Smooth muscle cell (in vitro differentiated cells): ENCODE results near the gene NAP1L3. TPM values are rescaled to one million over a fixed set of nuclear protein-coding genes. Genes with fewer than 3 reads are reported as not detected.

Experiments
- DNase-seq: peaks from one replicate; lab custom pipeline; 2025; ENCODE audit not compliant: unreplicated experiment; lab: John Stamatoyannopoulos, UW
- H2AFZ ChIP-seq: fragments of 200-600 bp; sonication (generic); 2 replicates; pipeline ENCODE4 v1.6.0; 2016; ENCODE audit warnings: antibody characterized with exemption, low read depth, mild to moderate bottlenecking
- H3F3A ChIP-seq: fragments of 200-600 bp; sonication (generic); 2 replicates; pipeline ENCODE4 v1.6.0; 2017; ENCODE audit warnings: antibody characterized with exemption, low read depth
- H3K27ac ChIP-seq: fragments of 200-600 bp; sonication (generic); 2 replicates; pipeline ENCODE4 v1.5.1; 2016; ENCODE audit warnings: low read depth, mild to moderate bottlenecking
- H3K27me3 ChIP-seq: fragments of 200-600 bp; sonication (generic); 2 replicates; pipeline ENCODE4 v1.6.1; 2016; ENCODE audit warnings: low read depth, mild to moderate bottlenecking
- H3K36me3 ChIP-seq: fragments of 200-600 bp; sonication (generic); 2 replicates; pipeline ENCODE4 v1.5.1; 2016; ENCODE audit warnings: low read depth
- H3K4me1 ChIP-seq: fragments of 200-600 bp; sonication (generic); 2 replicates; pipeline ENCODE4 v1.5.1; 2016; ENCODE audit warnings: low read depth
- H3K4me2 ChIP-seq: fragments of 200-600 bp; sonication (generic); 2 replicates; pipeline ENCODE4 v1.6.0; 2016; ENCODE audit warnings: mild to moderate bottlenecking
- H3K4me3 ChIP-seq: fragments of 200-600 bp; sonication (generic); 2 replicates; pipeline ENCODE4 v1.5.1; 2016; ENCODE audit warnings: mild to moderate bottlenecking
- H3K79me2 ChIP-seq: fragments of 200-600 bp; sonication (generic); 2 replicates; pipeline ENCODE4 v1.6.0; 2016; ENCODE audit warnings: low read depth, mild to moderate bottlenecking
- H3K9ac ChIP-seq: fragments of 200-600 bp; sonication (generic); 2 replicates; pipeline ENCODE4 v1.6.0; 2016; ENCODE audit warnings: low read depth
- H3K9me3 ChIP-seq: fragments of 200-600 bp; sonication (generic); replicated peaks from 2 replicates; pipeline ENCODE4 v1.5.1; 2016; ENCODE audit warnings: low read depth
- H4K20me1 ChIP-seq: fragments of 200-600 bp; sonication (generic); 2 replicates; pipeline ENCODE4 v1.6.0; 2016; ENCODE audit warnings: low read depth
- WGBS: methylation state at CpG from one replicate; pipeline ENCODE4 v1.1.7; 2016; ENCODE audit warnings: low lambda C conversion rate; 5-methylcytosine and 5-hydroxymethylcytosine counted together
- polyA plus RNA-seq: library from polyadenylated mRNA; unstranded; fragments of >200 nt; fragmentation: Nextera tagmentation; extraction: Ambion mirVana; gene quantifications from 2 replicates; pipeline ENCODE4 v1.2.1, GENCODE V29; 2016
- total RNA-seq: library from RNA; depleted of rRNA; stranded (reverse); fragments of >200 nt; gene quantifications from 2 replicates; pipeline ENCODE4 v1.2.3, GENCODE V29; 2014
- TF ChIP-seq, protein P1 (sequence below): fragments of 200-600 bp; sonication (generic); IDR thresholded peaks from 2 replicates; pipeline ENCODE4 v1.5.1; 2017; ENCODE audit warnings: borderline replicate concordance, mild to moderate bottlenecking, antibody characterized with exemption; ENCODE audit not compliant: insufficient read depth, poor library complexity, severe bottlenecking

Gene NAP1L3
- total and polyA plus RNA-seq, 2 experiments from 2014 or later, result 28.4 to 33.5 TPM

DNA sequence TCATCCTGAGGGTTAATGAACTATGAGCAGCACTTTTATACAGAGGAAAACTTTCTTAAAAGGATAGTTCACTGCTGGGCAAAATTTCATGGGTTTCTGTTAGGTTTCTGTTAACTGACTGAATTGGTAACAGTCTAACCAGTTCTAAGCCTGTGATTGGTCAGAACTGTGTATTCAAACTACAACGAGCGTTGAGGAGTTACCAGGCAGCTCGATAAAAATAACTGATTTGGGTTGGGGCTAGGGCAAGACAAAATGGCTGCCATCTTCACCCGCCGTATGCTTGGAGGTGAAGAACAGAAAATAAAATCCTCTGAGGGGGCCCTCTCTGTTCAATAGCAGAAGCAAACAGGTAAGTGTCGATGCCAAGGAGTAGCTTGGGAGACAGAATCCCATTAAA, 22.6 kb upstream of the NAP1L3 start:
- H4K20me1 ChIP-seq, result no peaks in the 10 kb centered on the region
- no peak overlapping the region for H3K9ac ChIP-seq
- TF ChIP-seq, protein P1, sequence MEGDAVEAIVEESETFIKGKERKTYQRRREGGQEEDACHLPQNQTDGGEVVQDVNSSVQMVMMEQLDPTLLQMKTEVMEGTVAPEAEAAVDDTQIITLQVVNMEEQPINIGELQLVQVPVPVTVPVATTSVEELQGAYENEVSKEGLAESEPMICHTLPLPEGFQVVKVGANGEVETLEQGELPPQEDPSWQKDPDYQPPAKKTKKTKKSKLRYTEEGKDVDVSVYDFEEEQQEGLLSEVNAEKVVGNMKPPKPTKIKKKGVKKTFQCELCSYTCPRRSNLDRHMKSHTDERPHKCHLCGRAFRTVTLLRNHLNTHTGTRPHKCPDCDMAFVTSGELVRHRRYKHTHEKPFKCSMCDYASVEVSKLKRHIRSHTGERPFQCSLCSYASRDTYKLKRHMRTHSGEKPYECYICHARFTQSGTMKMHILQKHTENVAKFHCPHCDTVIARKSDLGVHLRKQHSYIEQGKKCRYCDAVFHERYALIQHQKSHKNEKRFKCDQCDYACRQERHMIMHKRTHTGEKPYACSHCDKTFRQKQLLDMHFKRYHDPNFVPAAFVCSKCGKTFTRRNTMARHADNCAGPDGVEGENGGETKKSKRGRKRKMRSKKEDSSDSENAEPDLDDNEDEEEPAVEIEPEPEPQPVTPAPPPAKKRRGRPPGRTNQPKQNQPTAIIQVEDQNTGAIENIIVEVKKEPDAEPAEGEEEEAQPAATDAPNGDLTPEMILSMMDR, result no peak
- no peak for DNase-seq
- H3K4me1 ChIP-seq, result no peaks in the 10 kb centered on the region
- H2AFZ ChIP-seq, result no peak overlapping the region
- H3K9me3 ChIP-seq, result no peaks in the 10 kb centered on the region
- no peaks in the 10 kb centered on the region for H3K79me2 ChIP-seq
- H3K4me3 ChIP-seq, result no peak overlapping the region
- no peak overlapping the region for H3K4me2 ChIP-seq
- WGBS, result 95% methylated on average over 6 of the region's 6 CpGs
- no peak overlapping the region for H3K27ac ChIP-seq
- no peaks in the 10 kb centered on the region for H3K27me3 ChIP-seq
- no peaks in the 10 kb centered on the region for H3K36me3 ChIP-seq
- no peaks in the 10 kb centered on the region for H3F3A ChIP-seq

DNA sequence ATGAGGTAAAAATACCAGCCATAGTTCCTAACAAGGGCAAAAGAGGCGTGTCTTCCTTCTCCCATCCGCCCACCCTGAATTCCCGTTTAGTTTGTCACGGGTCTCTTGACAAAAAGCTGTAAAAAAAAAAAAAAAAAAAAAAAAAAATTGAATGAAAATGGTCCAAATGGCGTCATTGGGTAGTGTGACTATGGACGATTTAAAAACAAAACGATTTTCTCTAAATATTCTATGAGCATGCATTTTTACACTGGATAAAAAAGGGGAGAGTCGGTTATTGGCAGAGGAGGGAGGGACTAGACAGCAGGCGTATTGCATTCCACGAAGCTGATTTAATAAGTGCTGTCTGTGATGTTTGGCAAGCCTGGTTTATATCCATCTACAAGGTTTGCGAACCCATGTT, 492 bp upstream of the NAP1L3 start, which contains the start of gene FAM133A:
Gene FAM133A (plus strand): TSS at position 338 of the 403 bp plus-strand sequence. CDS start 35,214 bp downstream, outside the sequence.
- H3K36me3 ChIP-seq, result no peaks in the 10 kb centered on the region
- TF ChIP-seq, protein P1, result no peak
- H3K4me3 ChIP-seq, result peak within 1 kb of the TSS; percentile 65
- 2% methylated on average over 11 of the region's 11 CpGs for WGBS
- peak within 1 kb of the TSS; percentile 73 for H2AFZ ChIP-seq
- no peak for DNase-seq
- H3K27ac ChIP-seq, result peak within 1 kb of the TSS; percentile 94
- no peaks in the 10 kb centered on the region for H4K20me1 ChIP-seq
- H3K27me3 ChIP-seq, result no peaks in the 10 kb centered on the region
- H3K4me1 ChIP-seq, result peaks cover 20% of the 10 kb centered on the region
- H3F3A ChIP-seq, result peaks cover 9% of the 10 kb centered on the region
- H3K9me3 ChIP-seq, result no peaks in the 10 kb centered on the region
- H3K4me2 ChIP-seq, result peak within 1 kb of the TSS; percentile 84
- H3K9ac ChIP-seq, result peak within 1 kb of the TSS; percentile 85
- peaks cover 10% of the 10 kb centered on the region for H3K79me2 ChIP-seq

- no peak overlapping the region for H2AFZ ChIP-seq
- no peaks in the 10 kb centered on the region for H3K9me3 ChIP-seq
- no peak for DNase-seq
- no peak overlapping the region for H3K4me2 ChIP-seq
- H3K27ac ChIP-seq, result no peak overlapping the region
- H3K79me2 ChIP-seq, result no peaks in the 10 kb centered on the region
- H3K27me3 ChIP-seq, result no peaks in the 10 kb centered on the region
- TF ChIP-seq, protein P1, result no peak
- H3F3A ChIP-seq, result no peaks in the 10 kb centered on the region
- H3K4me3 ChIP-seq, result no peak overlapping the region
- no peaks in the 10 kb centered on the region for H3K4me1 ChIP-seq
- no peaks in the 10 kb centered on the region for H4K20me1 ChIP-seq
- H3K9ac ChIP-seq, result no peak overlapping the region
- 92% methylated on average over 7 of the region's 7 CpGs for WGBS
- H3K36me3 ChIP-seq, result no peaks in the 10 kb centered on the region
Observed at GRCh38 chrX:93660575-93660974, 12.8 kb downstream of the NAP1L3 start.

DNA sequence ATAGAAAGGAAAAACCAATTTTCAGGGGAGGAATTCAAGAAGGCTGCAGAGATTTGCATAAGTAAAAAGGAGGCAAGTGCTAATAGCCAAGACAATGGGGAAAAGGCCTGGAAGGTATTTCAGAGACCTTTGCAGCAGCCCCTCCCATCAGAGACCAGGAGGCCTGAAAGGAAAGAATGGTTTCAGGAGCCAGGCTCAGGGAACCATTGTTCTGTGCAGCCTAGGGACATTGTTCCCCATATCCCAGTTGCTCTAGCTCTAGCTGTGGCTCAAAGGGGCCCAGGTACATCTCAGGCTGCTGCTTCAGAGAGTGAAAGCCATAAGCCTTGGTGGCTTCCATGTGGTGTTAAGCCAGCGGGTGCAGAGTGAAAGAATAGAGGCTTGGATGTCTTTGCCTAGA, 24.0 kb downstream of the NAP1L3 start:
- Histone ChIP-seq H3K79me2 (no peaks in the 10 kb centered on the region), H3K27ac (no peak overlapping the region), H3K4me3 (no peak overlapping the region), H2AFZ (no peak overlapping the region), H3K9me3 (no peaks in the 10 kb centered on the region), H3K4me2 (no peak overlapping the region), H3K27me3 (no peaks in the 10 kb centered on the region), H3K4me1 (no peaks in the 10 kb centered on the region), H3F3A (no peaks in the 10 kb centered on the region), H3K9ac (no peak overlapping the region), H3K36me3 (no peaks in the 10 kb centered on the region), H4K20me1 (no peaks in the 10 kb centered on the region)
- TF ChIP-seq, protein P1, result no peak
- DNase-seq, result no peak
- WGBS, result 93% methylated on average over 1 of the region's 1 CpG
